DOHH2 (cell line): ENCODE results near the gene ANKRD18B.

Experiments used
- EZH2phosphoT487 ChIP-seq: fragments of 200-600 bp; sonication (generic); IDR thresholded peaks from 2 replicates; pipeline ENCODE4 v1.6.1; 2017; ENCODE audit warnings: borderline replicate concordance, mild to moderate bottlenecking, antibody characterized with exemption, low read length, moderate library complexity, mixed read lengths
- TF ChIP-seq, protein P1 (sequence below): fragments of 200-600 bp; sonication (generic); IDR thresholded peaks from one replicate; pipeline ENCODE4 v1.5.1; 2014; ENCODE audit warnings: antibody characterized with exemption, mild to moderate bottlenecking, low read depth, low read length; ENCODE audit not compliant: poor library complexity, severe bottlenecking

DNA sequence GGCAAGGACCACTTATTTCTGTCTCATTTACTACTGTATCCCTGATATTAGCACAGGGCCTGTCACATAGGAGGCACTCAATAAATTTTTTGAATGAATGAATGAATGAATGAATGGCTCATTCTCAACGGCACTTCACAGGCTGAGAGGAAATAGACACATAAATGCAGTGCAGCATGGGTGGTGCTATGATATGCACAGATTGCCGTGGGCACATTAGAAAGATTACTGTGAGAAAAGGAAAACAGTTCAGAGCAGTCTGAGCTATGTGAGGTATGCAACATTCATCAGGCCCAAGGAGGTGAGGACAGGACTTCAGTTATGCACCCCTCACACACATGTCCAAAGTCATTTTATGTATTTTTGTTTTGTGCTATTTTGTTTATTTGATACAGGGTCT, 43.9 kb upstream of the ANKRD18B start:
- TF ChIP-seq, protein P1, sequence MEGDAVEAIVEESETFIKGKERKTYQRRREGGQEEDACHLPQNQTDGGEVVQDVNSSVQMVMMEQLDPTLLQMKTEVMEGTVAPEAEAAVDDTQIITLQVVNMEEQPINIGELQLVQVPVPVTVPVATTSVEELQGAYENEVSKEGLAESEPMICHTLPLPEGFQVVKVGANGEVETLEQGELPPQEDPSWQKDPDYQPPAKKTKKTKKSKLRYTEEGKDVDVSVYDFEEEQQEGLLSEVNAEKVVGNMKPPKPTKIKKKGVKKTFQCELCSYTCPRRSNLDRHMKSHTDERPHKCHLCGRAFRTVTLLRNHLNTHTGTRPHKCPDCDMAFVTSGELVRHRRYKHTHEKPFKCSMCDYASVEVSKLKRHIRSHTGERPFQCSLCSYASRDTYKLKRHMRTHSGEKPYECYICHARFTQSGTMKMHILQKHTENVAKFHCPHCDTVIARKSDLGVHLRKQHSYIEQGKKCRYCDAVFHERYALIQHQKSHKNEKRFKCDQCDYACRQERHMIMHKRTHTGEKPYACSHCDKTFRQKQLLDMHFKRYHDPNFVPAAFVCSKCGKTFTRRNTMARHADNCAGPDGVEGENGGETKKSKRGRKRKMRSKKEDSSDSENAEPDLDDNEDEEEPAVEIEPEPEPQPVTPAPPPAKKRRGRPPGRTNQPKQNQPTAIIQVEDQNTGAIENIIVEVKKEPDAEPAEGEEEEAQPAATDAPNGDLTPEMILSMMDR: no peak
- TF ChIP-seq EZH2phosphoT487: no peak
